CD4-positive, alpha-beta T cell treated with Interleukin-21 for 1 hour (primary cell): ENCODE measurements around the gene PRKN.

Source experiments
- DNase-seq: peaks from one replicate; pipeline ENCODE4 v3.0.0-alpha.2; 2020

The PRKN gene

DNA sequence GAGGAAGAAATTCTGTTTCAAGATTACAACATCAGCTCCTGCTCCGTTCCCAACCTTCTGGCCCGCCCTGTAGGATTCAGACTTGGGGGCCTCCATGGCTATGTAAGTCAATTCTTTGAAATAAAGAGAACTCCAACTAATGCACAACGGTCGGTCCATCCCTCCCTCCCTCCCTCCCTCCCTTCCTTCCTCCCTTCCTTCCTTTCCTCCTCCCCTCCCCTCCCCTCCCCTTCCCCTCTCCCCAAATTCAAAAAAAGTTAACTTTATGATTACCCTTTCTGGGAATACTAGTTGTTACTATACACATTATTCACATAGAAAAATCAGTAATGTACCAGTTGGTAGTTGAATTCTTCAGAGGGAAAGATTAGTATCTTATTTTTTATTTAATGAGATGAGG is 1274.0 kb downstream of the PRKN start:
- no peak for DNase-seq

DNA sequence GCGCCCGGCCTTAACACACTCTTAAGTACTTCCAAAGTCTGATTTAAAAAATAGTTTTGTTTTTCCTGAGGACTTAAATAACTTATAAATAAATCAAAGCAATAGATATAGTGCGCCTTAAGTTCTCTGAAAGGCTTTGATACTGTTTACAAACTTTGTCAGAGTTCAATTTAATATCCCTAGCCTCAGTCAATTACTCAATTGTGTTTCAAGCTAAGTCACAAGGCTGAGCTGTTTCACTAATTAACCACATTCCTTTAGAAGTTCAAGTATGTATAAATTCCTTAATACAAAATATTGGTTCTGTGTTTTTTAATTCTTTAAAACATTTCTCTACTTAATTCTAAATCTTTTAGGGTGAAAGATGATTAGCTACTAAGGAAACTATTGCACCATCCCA is 1275.3 kb downstream of the PRKN start:
- no peak for DNase-seq

DNA sequence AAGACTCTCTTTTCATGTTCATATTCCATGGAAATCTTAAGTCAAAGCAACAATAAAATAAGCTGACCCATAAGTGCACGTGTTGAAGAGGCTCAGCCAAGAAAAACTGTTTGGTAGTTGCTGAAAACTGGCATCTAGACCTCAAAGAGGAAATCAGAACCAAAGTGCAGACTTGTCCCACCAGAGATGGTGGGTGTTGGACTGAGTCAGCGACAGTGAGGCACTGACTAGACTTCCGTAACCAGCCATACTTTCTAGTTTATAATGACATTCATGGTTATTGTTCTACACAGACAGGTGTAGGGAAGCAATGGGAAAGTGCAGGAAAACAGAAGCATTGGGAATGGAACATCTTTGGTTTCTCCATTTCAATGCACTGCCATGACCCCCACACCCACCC is 1278.0 kb downstream of the PRKN start:
- no peak for DNase-seq

DNA sequence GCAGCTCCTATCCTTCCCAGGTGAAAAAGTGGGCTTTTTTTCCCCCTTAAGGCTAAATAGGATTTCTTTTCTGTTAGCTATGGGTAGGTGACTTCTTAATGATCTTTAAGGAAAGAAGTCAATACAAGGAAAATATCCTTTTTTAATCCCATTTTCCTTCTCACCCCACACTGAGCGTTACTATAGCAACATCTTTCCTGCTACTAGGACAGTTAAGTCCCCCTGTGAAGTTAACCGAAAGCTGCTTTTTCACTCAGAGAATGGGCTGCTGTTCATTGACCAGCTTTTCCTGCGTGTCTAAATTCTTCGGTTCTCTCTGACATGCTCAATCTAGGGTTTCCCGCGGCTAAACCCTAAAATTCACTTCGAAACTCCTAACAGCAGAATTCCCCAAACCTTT is 1280.6 kb downstream of the PRKN start:
- no peak for DNase-seq

DNA sequence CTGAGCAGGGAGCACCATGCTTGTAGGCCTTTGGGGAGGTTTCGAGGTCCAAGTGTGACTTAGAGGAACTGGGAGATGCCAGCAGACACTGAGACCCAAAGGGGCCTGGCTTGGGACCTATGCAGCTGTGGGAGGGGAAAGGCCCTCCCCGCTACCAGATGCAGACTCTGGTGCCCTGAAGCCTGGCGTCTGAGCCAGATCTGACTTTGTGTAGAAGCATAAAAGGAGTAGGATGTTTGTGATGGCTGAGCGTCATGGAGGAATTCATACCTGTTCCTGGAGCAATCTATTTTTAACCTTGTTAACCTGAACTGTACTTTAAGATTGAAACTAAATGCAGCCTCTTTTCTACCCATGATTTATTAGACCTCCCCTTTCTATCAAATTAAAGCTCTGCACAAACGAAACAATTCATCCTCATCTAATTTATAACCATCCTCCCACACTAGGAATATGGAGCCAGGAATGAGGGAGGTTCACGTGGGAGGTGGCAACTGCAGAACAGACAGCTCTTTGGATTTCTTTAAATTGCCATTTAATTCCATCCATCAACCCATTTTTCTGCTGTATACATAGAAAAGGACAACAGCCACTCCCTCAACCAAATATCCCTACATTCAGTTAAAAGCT is 1281.2 kb downstream of the PRKN start:
- DNase-seq = no peak

DNA sequence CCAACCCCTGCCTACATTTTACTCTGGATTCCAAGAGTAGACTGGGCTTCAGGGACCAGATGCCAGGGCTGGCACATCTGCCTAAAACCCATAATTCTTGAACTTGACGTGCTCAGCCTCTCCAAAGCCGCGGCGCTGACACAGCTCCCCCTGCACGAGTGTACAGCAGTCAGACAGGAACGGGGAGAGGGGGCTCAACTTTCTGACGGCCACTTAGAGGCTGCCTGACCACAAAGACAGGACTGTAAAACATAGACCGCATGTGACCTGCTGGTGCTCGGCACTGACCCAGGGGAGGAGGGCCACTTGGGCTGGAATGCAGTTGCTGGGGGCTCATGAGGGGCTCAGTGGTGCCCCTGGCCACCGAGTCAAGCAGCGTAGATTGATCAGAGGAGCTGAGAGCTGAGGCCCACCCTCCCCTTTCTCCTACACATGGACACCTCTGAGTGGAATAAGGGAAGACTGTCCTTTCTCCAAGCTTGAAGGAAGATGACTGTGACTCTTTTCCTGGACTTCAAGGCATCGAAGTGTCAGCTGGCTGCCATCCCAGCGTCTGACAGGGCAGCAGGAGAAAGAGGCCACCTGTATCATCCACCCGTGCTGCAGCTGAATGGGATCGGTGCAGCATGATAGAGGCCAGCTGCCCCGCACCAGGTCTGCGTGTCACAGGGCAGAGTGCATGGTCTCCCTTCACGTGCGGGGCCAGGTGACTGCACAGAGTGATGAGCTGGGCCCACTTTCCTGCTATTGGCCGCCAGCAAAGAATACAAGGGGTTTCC is 1282.4 kb downstream of the PRKN start:
- DNase-seq = no peak

DNA sequence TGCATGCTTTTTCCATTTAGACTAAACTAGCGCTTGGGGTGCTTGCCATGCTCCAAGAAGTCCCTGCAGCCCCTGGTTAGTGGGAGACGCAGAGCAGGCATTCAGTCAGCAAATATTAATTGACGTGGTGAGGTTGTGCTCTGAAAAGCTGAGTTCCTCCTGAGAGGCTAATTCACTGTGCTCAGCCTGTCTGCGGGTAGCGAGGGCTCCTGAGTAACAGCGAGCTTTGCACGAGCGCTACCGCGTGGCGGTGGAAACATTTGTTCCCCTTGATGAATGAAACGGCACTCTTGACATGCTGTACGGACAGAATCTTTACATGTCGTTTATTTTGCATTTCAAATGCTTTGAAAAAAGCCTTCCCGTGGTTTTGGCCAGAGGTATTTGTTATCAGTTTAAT is 1283.1 kb downstream of the PRKN start:
- no peak for DNase-seq

DNA sequence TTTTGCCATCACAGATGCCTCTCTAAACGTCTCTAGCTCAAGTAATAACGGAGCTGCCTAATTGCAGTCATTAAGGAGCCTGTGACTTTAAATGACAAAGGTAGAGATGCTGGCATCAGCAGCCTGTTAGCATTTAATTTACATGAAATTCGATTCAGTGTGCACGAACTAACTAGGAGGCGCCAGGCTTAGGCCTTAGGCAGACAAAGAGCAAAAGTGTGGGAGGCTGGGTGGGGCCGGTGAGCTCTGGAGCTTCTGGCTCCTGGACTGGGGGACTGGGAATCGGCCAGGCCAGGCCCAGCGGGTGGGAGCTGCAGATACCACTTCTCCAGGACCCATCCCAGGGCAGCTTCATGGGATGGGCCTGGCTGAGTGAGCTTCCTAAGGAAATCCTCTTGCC is 1283.7 kb downstream of the PRKN start:
- no peak for DNase-seq

DNA sequence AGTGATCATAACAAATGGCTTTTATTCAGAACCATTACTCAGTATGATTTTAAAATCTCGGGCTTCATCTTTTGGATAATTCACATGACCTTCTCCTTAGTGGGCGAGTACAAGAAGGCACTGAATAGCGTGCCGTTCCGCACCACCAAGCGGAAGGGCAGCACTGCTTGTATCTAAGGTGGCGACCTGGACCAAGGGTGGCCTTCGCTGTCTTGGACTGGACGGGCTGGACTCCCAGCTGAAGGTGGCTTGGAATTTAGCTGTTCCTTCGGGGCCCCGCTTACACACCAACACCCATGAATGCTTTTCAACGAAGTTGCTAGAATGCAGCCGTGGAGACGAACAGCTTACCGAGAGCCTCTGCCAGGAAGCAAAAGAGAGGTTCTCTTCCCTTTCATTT is 1285.1 kb downstream of the PRKN start:
- no peak for DNase-seq

DNA sequence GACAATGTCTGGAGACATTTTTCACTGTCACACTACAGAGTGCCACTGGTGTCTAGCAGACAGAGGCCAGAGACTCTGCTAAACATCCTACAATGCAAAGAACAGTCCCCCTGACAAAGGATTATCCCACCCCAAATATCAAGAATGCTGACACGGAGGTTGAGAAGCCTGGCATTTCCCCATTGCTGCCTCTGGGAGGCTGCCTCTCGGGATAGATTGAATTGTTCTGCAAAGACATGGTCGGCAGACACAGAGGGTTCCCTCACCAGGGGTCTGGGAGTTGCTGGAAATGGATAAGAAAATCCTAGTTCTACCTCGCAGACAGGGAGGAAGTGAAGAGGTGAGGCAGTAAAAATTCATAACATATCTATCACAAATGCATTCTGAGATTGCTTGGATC is 1287.3 kb downstream of the PRKN start:
- DNase-seq = no peak

DNA sequence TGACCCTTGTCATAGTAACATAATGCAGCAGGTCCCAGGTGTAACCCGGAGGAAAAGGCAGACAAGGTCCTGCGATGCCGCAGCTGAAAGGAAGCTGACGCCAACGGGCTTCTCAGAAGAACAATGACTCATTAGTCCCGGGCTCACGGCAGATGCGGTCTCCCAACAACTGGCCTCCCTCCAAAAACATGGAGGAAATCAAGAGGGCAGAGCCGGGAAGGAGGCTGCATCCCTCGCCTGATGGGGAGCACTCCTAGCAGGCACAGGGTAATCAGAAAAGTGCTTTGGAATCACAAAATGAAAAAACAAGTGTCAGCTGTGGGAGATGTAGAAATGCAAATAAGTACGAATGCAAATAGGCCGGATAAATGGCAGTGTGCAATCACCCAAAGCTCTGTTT is 1288.5 kb downstream of the PRKN start:
- DNase-seq = no peak

DNA sequence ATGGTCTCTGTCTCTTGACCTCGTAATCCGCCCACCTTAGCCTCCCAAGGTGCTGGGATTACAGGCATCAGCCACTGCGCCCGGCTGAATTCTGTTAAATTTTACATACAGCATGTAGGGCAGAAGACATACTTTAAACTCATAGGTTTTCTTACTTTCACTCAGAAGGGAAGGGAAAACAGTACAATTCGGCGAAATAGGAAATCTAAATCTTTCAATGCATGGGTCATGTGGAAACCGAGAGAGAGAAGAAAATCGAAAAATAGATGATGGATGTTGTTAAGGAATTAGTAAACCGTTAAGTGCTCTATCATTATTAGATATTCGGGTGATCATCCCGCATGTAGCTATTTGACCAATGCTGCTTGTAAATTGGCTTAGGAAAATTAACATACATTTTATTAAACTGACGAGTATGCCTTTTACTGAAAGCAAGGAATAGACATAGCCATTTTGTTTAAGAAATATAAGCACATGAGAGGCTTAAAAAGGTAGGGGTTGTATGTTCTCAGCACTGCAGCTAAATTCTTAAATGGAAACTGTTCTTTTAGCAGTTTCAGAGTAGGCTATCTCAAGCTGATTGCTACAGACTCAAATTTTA is 1289.0 kb downstream of the PRKN start:
- no peak for DNase-seq

DNA sequence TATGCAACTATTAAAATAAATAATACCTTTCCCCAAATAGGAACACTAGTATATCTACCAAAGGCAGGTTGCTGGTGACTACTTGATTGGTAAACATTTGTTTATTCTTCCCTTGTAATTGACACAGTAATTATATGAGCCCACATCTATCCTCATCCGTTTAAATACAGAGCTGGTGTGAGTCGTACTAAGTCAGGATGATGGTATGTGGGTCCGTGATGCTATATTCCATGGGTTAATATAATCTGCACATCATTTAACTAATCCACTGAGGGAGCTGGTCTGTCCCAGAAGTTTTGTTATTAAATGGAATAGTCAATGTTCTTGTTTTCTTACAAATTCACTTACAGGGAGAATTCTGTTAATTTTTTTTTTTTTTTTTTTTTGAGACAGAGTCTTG is 1289.7 kb downstream of the PRKN start:
- DNase-seq = no peak

DNA sequence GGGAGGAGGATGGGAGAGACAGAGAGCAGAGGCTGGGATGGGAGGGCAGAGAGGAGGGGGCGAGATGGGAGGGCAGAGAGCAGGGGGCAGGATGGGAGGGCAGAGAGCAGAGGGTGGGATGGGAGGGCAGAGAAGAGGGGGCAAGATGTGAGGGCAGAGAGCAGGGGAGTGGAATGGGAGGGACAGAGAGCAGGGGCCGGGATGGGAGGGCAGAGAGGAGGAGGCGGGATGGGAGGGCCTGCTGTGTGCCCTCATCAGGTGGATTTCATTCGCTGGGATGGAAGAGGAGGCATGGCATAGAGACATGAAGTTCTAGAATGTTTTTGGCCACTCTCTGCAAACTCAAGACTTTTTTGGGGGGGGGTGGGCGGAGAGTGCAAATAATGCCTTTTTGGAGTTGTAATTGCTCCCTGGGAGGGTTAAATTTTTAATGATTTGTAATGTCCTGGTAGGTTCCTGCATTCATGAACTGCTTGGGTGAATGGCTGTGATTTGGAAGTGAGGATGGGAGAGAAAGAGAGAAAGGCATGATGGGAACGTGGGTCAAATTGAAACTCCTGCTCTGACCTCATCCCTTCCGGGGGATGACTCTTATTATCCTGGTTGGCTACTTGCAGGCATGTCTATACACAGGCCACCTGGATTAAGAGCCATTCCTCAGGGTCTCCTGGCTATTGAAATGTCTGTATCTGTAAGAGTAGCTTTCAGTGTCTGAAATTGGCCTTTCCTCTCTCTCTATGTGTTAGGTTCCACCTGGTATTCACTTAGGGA is 1291.3 kb downstream of the PRKN start:
- no peak for DNase-seq

DNA sequence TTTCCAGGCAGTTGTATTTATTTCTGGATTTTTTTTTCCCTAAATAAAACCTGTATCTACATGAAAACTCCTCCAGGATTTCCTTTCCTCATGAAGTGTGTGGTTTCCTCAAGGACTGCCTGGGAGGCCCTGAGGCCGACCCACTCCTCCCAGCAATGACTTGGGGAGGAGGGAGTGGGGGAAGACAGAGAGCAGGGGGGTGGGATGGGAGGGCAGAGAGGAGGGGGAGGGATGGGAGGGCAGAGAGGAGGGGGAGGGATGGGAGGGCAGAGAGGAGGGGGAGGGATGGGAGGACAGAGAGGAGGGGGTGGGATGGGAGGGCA is 1291.9 kb downstream of the PRKN start:
- DNase-seq = no peak

DNA sequence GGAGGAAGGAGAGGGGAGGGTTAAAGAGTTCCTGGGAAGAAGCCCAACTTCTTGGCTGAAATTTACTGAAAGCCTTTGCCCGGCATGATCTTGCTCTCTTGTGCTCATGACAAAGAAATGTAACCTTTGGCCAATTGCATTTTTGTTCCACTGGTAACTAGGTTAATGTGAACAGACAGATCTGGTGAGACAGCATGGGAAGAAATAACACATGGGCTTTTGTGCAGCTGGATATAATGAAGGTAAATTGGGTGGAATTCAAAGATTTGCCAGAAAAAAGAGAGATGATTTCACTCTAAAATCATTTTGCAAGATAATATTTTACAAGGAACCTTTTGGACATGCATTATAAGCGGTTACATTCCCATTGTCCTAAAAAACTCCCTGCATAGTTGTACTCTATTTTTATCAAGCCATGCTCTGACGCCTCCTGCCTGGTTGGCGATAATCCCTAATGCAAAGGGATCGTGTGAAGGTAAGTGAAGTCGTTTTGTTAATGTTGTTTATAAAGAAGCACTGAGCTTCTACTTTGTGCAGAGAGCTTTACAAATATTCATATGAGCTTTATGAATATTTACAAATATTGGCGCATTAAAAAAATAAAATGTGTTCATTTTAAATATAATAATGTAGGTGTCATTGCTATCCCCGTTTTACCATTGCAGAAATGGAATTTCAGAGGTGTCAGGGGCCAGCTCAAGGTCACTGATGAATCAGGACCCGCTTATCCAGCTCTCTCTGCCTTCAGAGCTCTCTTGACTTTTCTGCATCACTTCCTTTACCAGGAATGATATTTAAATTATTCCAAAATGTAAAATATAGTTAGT is 1292.4 kb downstream of the PRKN start:
- no peak for DNase-seq

DNA sequence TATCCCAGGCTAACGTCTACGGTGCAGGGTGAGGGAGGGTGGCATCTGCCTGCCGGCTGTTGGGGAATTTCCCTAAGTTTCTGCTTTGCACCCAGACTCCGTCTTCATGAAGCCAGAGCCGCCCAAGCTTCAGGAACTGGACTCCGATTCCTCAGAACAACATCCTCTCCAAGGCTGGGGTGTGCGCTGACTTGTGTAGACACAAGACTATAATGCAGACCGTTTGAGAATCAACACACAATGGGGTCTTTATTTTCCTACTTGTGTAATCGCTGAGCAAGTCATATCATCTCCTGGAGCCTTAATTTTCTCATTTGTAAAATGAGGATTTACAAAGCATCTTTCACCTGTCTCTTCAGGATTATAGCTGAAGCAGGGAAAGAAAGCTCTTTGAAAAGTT is 1293.2 kb downstream of the PRKN start:
- no peak for DNase-seq

DNA sequence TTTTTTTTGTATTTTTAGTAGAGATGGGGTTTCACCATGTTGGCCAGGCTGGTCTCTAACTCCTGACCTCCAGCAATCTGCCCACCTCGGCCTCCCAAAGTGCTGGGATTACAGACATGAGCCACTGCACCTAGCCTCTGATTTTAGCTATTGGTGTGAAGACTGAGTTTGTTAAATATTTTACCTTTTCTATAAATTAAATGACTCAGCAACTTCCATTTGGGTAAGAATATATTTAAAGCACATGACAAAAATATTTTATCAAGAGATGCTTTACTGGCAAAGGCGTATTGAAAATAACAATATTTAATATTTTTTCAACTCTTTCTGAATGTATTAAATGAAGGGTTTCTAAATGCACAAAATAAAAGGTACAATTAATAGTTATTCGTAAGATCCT is 1295.0 kb downstream of the PRKN start:
- DNase-seq = no peak

DNA sequence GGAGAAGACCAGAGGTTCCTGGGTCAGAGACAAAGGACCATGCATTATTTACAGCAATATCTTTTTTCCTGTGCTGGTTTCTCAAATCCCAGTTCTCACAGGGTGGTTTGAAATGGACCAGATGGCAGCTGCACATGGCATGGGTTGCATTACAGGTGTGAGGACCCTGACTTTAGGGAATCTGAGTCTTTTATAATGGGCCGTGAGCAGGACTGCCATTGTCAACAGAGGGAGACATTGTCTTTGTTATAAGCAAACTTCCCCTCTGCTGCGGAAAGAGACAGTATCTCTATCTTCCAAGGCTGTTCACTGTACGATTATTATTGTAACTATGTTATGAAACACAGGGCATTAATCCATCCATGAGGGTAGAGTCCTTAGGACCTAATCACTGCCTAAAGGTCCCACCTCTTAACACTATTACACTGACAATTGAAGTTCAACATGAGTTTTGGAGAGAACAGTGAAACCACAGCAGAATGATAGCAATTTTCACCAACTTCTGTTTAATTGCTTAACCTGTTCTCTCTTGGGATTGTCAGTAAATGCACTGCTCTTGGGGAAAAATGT is 1297.6 kb downstream of the PRKN start:
- DNase-seq = no peak

DNA sequence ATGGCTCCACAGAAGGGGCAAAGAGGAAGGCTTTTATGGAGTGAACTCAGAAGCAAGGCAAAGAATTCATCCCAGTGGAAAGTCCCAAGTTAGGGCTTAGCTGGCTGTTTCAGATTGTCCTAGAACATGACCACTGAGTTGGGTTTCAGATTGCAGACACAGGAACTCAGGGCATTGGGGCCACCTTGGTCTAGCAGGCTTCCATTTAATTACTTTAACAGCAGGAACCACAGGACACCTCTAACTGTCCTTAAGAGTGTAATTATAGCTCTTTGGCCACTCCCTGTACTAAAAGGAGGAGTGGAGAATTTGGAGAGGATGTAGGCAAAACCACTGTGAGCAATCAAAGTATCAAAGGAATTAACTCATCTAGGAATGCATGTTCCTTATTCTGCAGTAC is 1303.1 kb downstream of the PRKN start:
- DNase-seq = no peak

DNA sequence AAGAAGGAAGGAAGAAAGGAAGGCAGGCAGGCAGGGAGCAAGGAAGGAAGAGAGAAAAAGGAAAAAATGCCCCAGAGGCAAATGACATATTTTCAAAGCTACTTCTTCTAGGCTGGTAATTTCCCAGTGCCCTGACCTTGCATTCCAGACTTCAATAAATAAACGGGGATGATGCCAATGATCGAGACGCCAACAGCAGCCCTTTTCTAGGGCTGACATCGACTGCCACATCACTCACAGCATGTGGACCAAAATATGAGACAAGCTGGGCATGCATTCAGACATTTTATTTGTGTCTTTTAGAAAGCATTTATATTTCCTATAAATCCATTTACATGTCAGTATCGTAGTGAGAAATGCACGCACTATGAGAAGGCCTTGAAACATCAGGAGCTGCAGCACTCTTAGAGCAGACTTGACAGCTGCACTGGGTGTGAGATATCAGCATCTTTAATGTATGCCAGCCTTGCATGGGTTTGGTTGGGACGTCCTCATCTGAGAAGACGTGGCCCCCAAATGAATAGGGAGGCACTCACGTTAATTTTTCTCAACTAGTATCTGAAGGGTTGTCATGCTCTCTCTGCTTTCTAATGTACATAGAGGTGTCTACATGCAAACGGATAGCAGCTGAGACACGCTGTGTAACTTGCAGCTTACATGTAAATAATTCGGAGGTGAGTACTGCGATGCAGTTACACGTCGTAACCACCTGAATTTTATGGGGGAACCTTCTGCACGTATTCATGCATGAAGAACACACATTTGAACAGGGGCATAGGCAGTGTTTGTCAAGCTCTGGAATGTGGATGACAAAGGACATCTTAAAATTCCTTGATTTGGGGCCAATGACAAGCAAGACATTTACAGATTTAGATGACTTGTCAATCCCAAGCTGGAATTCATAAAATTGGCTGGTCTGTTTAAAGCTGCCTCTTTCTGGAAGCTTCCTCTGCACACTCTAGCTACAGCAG is 1304.6 kb downstream of the PRKN start:
- no peak for DNase-seq
